K562 (cell line): Measurements from ENCODE around the gene KIF5A. TPM values are rescaled to one million over a fixed set of nuclear protein-coding genes. Genes with fewer than 3 reads are reported as not detected.

Experiments used
- E2F6 ChIP-seq, 2 experiments: IDR thresholded peaks; 2 replicates each; pipeline ENCODE4 v1.6.1; 2011; ENCODE audit warnings: borderline replicate concordance in 1 of 2, control low read depth in 1 of 2, low read depth in 1 of 2, low read length in 1 of 2, mild to moderate bottlenecking in 1 of 2, mixed read lengths in 1 of 2, moderate library complexity in 1 of 2; ENCODE audit not compliant: insufficient read depth in 1 of 2, insufficient read length in 1 of 2, poor library complexity in 1 of 2, severe bottlenecking in 1 of 2; ENCODE audit errors: extremely low read depth in 1 of 2
- E2F8 ChIP-seq: fragments of 450-650 bp; IDR thresholded peaks from 2 replicates; pipeline ENCODE4 v1.7.1; 2018; ENCODE audit warnings: mild to moderate bottlenecking, low read depth; ENCODE audit not compliant: partially characterized antibody
- ETV1 ChIP-seq: fragments of 450-650 bp; conservative IDR thresholded peaks from 2 replicates; pipeline ENCODE4 v1.6.1; 2016; ENCODE audit warnings: missing genetic modification characterization, control low read depth, low read depth, missing compliant biosample characterization
- ETV6 ChIP-seq, 3 experiments: fragments of 150-350 bp in 1 of 3; sonication (generic) in 1 of 3; formaldehyde crosslinking in 1 of 3; IDR thresholded peaks; 2 replicates each; pipeline versions ENCODE4 v1.6.1 to v1.8.0; 2014 to 2022; ENCODE audit warnings: borderline replicate concordance in 2 of 3, low read depth in 2 of 3, antibody characterized with exemption in 1 of 3, low read length in 1 of 3, mild to moderate bottlenecking in 1 of 3, missing genetic modification reagents in 1 of 3
- FOXJ3 ChIP-seq: sonication (generic); formaldehyde crosslinking; IDR thresholded peaks from 2 replicates; pipeline ENCODE4 v1.4.0; 2020; ENCODE audit warnings: mild to moderate bottlenecking, missing genetic modification reagents
- FOXK2 ChIP-seq, 2 experiments: fragments of 450-650 bp; IDR thresholded peaks in 1 of 2; conservative IDR thresholded peaks in 1 of 2; 2 replicates each; pipeline ENCODE4 v1.6.1; 2016; ENCODE audit warnings: low read depth in 2 of 2, mild to moderate bottlenecking in 1 of 2
- GABPB1 ChIP-seq: sonication (generic); formaldehyde crosslinking; IDR thresholded peaks from 2 replicates; pipeline ENCODE4 v1.8.0; 2022; ENCODE audit warnings: mild to moderate bottlenecking, missing genetic modification reagents
- GATA2 ChIP-seq: sonication (generic); formaldehyde crosslinking; IDR thresholded peaks from 2 replicates; pipeline ENCODE4 v1.4.0; 2020; ENCODE audit warnings: mild to moderate bottlenecking, missing genetic modification reagents
- GATAD2B ChIP-seq: fragments of 450-650 bp; IDR thresholded peaks from 2 replicates; pipeline ENCODE4 v1.6.1; 2017; ENCODE audit warnings: mild to moderate bottlenecking, borderline replicate concordance
- MEF2D ChIP-seq: conservative IDR thresholded peaks from 2 replicates; pipeline ENCODE4 v1.6.1; 2016; ENCODE audit warnings: low read depth, missing genetic modification characterization, missing compliant biosample characterization
- NUFIP1 ChIP-seq: fragments of 450-650 bp; IDR thresholded peaks from 2 replicates; pipeline ENCODE4 v1.6.1; 2018; ENCODE audit not compliant: partially characterized antibody
- PBX2 ChIP-seq, 2 experiments: IDR thresholded peaks in 1 of 2; conservative IDR thresholded peaks in 1 of 2; 2 replicates each; pipeline ENCODE4 v1.6.1; 2016; ENCODE audit warnings: low read depth in 2 of 2, mild to moderate bottlenecking in 1 of 2, missing compliant biosample characterization in 1 of 2, missing genetic modification characterization in 1 of 2, moderate library complexity in 1 of 2
- ZEB2 ChIP-seq: fragments of 450-650 bp; IDR thresholded peaks from 2 replicates; pipeline ENCODE4 v1.6.1; 2016
- ZNF311 ChIP-seq: fragments of 250-450 bp; sonication (Bioruptor Pico); IDR thresholded peaks from 2 replicates; pipeline ENCODE4 v1.4.0; 2020; ENCODE audit warnings: mild to moderate bottlenecking, moderate library complexity
- ZNF551 ChIP-seq: fragments of 250-450 bp; sonication (Bioruptor Pico); IDR thresholded peaks from 2 replicates; pipeline ENCODE4 v1.5.0; 2021; ENCODE audit warnings: mild to moderate bottlenecking, moderate library complexity
- ZNF639 ChIP-seq, 2 experiments: fragments of 200-800 bp in 1 of 2; sonication (Bioruptor generic) in 1 of 2; sonication (generic) in 1 of 2; formaldehyde crosslinking in 1 of 2; IDR thresholded peaks in 1 of 2; conservative IDR thresholded peaks in 1 of 2; 2 replicates each; pipeline versions ENCODE4 v1.5.0 to v1.6.1; 2016 to 2020; ENCODE audit warnings: missing compliant biosample characterization in 1 of 2, missing genetic modification characterization in 1 of 2, missing genetic modification reagents in 1 of 2
- ZNF79 ChIP-seq: fragments of 250-450 bp; sonication (Bioruptor Pico); IDR thresholded peaks from 2 replicates; pipeline ENCODE4 v1.4.0; 2020; ENCODE audit warnings: low read depth, mild to moderate bottlenecking, moderate library complexity
- polyA plus RNA-seq, 8 experiments: library from polyadenylated mRNA; depleted of rRNA in 4 of 8; stranded (reverse) in 5 of 8; unstranded in 3 of 8; fragments of >200 nt; fragmentation: Nextera tagmentation in 2 of 8; fragmentation: Illumina TruSeq in 1 of 8; extraction: Ambion mirVana in 2 of 8; extraction: Trizol in 1 of 8; gene quantifications; 2 replicates each; pipeline versions ENCODE4 v1.2.1 to v1.2.3, GENCODE V29; 2011 to 2014; ENCODE audit warnings: inconsistent platforms in 1 of 8, missing spikeins in 1 of 8
- total RNA-seq, 7 experiments: library from RNA; depleted of rRNA in 6 of 7; stranded (reverse); fragments of >200 nt in 6 of 7; fragmentation: Illumina TruSeq in 2 of 7; extraction: Trizol in 2 of 7; gene quantifications; 2 replicates each; pipeline versions ENCODE4 v1.2.1 to v1.2.3, GENCODE V29; 2011 to 2021; ENCODE audit warnings: low replicate concordance in 1 of 7

Gene KIF5A
- total and polyA plus RNA-seq, 9 of the 15 experiments (the other 6 are each of a cell fraction or from before 2014, with no cell fraction given), result 3.4 to 17.7 (median 8.0) TPM

- no peak for TF ChIP-seq PBX2 (CRISPR knock-in tag; IDR thresholded peaks at IDR 0.05; ENCODE audit: low read depth)
- peak; percentile 10; the same call in 1 of the 2 replicates for TF ChIP-seq PBX2 (tag; conservative IDR thresholded peaks at IDR 0.05; ENCODE audit: low read depth)
- peak; percentile 99 for TF ChIP-seq ETV1
- TF ChIP-seq NUFIP1, result peak; percentile 26
- no peak for TF ChIP-seq FOXJ3
- TF ChIP-seq ETV6 (IDR thresholded peaks at IDR 0.05; ENCODE audit: borderline replicate concordance in 1 of 2, low read depth in 2 of 2, low read length in 1 of 2), result 0 out of 4 replicates have a peak, but pooled peaks of 1 of the 2 experiments have one; percentile 53
- no peak for TF ChIP-seq ETV6 (CRISPR knock-in tag; IDR thresholded peaks at IDR 0.05; ENCODE audit: borderline replicate concordance)
- TF ChIP-seq MEF2D, result peak; percentile 49; the same call in 1 of the 2 replicates
- 0 out of 2 replicates have a peak, but pooled peaks have one; percentile 69 for TF ChIP-seq ZNF311 (CRISPR knock-in tag)
- TF ChIP-seq ZNF639 (CRISPR knock-in tag; conservative IDR thresholded peaks at IDR 0.05 in 1 of 2, IDR thresholded peaks at IDR 0.05 in 1 of 2), result peak in 1 of 2 experiments; percentile 84; a peak in 2 of 4 replicates
- TF ChIP-seq E2F8, result peak; percentile 33
- TF ChIP-seq FOXK2 (conservative IDR thresholded peaks at IDR 0.05 in 1 of 2, IDR thresholded peaks at IDR 0.05 in 1 of 2; ENCODE audit: low read depth in 2 of 2), result peak; percentile 95 to 98
- TF ChIP-seq GATA2 (CRISPR knock-in tag), result peak; percentile 88
- TF ChIP-seq E2F6 (IDR thresholded peaks at IDR 0.05; ENCODE audit: borderline replicate concordance in 1 of 2, extremely low read depth in 1 of 2, insufficient read depth in 1 of 2, insufficient read length in 1 of 2, low read depth in 1 of 2, low read length in 1 of 2, poor library complexity in 1 of 2, severe bottlenecking in 1 of 2), result peak; percentile 24 to 65
- no peak for TF ChIP-seq ZNF79 (CRISPR knock-in tag)
- TF ChIP-seq ZNF551, result no peak
- TF ChIP-seq GATAD2B, result peak; percentile 74; the same call in 1 of the 2 replicates
- TF ChIP-seq GABPB1, result peak; percentile 40; the same call in 1 of the 2 replicates
- peak; percentile 69; the same call in 1 of the 2 replicates for TF ChIP-seq ZEB2
Observed at GRCh38 chr12:57539134-57539768, 10.6 kb upstream of the KIF5A start (continued).
